Heart right ventricle (tissue), 16 donors: Measurements from ENCODE around the gene OR6C68. TPM values are rescaled to one million over a fixed set of nuclear protein-coding genes. Genes with fewer than 3 reads are reported as not detected.
"Not testable (repeated sequence)": the region's sequence is repeated elsewhere in the genome, so short reads cannot be mapped to it uniquely, and the experiment has no call there.

Source experiments
- ATAC-seq, 8 donors: fragments of 200-7000 bp; cut with Tn5 transposase; one replicate each; pipeline ENCODE4 v1.9.1; 2020; ENCODE audit warnings: mild to moderate bottlenecking in 8 of 8, moderate library complexity in 8 of 8, moderate number of reproducible peaks in 1 of 8
- DNase-seq, 2 donors: peaks; one replicate each; pipeline ENCODE4 v3.0.0-alpha.2; 2020
- H3K27ac ChIP-seq, 10 donors: fragments of 200-600 bp; sonication (generic) in 2 of 10; one replicate each; pipeline versions ENCODE4 v1.5.0 to v1.8.0; 2020 to 2022; ENCODE audit warnings: mild to moderate bottlenecking in 3 of 10
- H3K27me3 ChIP-seq, 7 donors: fragments of 200-600 bp; one replicate each; pipeline ENCODE4 v1.8.0; 2021 to 2022; ENCODE audit warnings: mild to moderate bottlenecking in 2 of 7
- H3K36me3 ChIP-seq, 9 donors: fragments of 200-600 bp; sonication (generic) in 1 of 9; one replicate each; pipeline versions ENCODE4 v1.5.0 to v1.8.0; 2020 to 2022; ENCODE audit warnings: mild to moderate bottlenecking in 2 of 9
- H3K4me1 ChIP-seq, 9 donors: fragments of 200-600 bp; sonication (generic) in 1 of 9; one replicate each; pipeline versions ENCODE4 v1.5.0 to v1.8.0; 2020 to 2022; ENCODE audit warnings: mild to moderate bottlenecking in 4 of 9
- H3K4me3 ChIP-seq, 10 donors: fragments of 200-600 bp; sonication (generic) in 2 of 10; one replicate each; pipeline versions ENCODE4 v1.5.0 to v1.8.0; 2020 to 2022; ENCODE audit warnings: mild to moderate bottlenecking in 7 of 10, moderate library complexity in 2 of 10
- H3K9me3 ChIP-seq, 11 donors: fragments of 200-600 bp in 10 of 11; sonication (generic) in 2 of 11; one replicate each; pipeline versions ENCODE4 v1.5.0 to v1.8.0; 2013 to 2022; ENCODE audit warnings: mild to moderate bottlenecking in 2 of 11, control low read depth in 1 of 11, moderate library complexity in 1 of 11
- WGBS, 2 donors: extraction: QIAGEN DNeasy Blood & Tissue Kit; methylation state at CpG; one replicate each; pipeline ENCODE4 v1.1.7; 2013; ENCODE audit warnings: inconsistent platforms in 1 of 2; 5-methylcytosine and 5-hydroxymethylcytosine counted together
- intact Hi-C, 10 donors: fragments of 100-400 bp; cut with DNase I; formaldehyde crosslinking; loops; one replicate each; pipeline versions ENCODE4 v1.11.1 to v1.14.2; 2022
- polyA plus RNA-seq, 2 donors: library from polyadenylated mRNA; stranded (reverse); fragments of 200-250 nt; gene quantifications; one replicate each; pipeline ENCODE4 v1.2.3, GENCODE V29; 2013
- total RNA-seq, 10 donors: library from RNA; stranded (reverse); fragmentation: NEBNext Ultra II Directional in 3 of 10; extraction: Animal tissue kit (Norgen Biotek cat#: 25700) in 3 of 10; gene quantifications; one replicate each; pipeline versions ENCODE4 v1.2.1 to v1.2.4, GENCODE V29; 2021 to 2023
- TF ChIP-seq, protein P1 (sequence below), 9 donors: fragments of 200-600 bp; sonication (generic) in 2 of 9; IDR thresholded peaks; one replicate each; pipeline versions ENCODE4 v1.5.0 to v1.8.0; 2021 to 2022; ENCODE audit warnings: antibody characterized with exemption in 9 of 9, mild to moderate bottlenecking in 5 of 9, moderate library complexity in 1 of 9
- donor health status: Arrhythmogenic right ventricular cardiomyopathy.
- donor health status: ischemic (EF 13 %, LVEDD 7.1; RV severe dilation, severe dysfunction).
- donor health status: healthy with polysubstance abuse.
- donor health status: DM: no; HTN: yes; CAD: no.
- donor health status: DM: no; HTN: no; CAD: no.
- donor health status: ischemic (EF 25% LVEDD 6.9; RV normal size, moderate dysfunction).
- donor health status: ischemic (EF 25% LVEDD 5.7; RV mildly dilated, moderate dysfunction).
- donor health status: healthy.
- donor health status: DM: yes; HTN: yes; CAD: no.
- donor health status: Ischemic cardiomyopathy.
- donor health status: ischemic (EF 35%, LVEDD 5.7; RV mildly dilated, moderate dysfunction).
- donor health status: nonischemic (EF 11% LVEDD 7.7; RV severe dilation, severe dysfunction).
- donor health status: DM: yes; HTN: yes; CAD: no.
- donor health status: PGD.
- donor health status: ischemic (EF 29% LVEDD 5.4; RV normal size, mild dysfunction).
- donor health status: nonischemic (EF 23%, LVEDD 6.1; RV moderate dilation, normal function).

OR6C68 gene
- total and polyA plus RNA-seq, 12 donors, result not detected

- no peak overlapping the region for H3K4me3 ChIP-seq
- TF ChIP-seq, protein P1, sequence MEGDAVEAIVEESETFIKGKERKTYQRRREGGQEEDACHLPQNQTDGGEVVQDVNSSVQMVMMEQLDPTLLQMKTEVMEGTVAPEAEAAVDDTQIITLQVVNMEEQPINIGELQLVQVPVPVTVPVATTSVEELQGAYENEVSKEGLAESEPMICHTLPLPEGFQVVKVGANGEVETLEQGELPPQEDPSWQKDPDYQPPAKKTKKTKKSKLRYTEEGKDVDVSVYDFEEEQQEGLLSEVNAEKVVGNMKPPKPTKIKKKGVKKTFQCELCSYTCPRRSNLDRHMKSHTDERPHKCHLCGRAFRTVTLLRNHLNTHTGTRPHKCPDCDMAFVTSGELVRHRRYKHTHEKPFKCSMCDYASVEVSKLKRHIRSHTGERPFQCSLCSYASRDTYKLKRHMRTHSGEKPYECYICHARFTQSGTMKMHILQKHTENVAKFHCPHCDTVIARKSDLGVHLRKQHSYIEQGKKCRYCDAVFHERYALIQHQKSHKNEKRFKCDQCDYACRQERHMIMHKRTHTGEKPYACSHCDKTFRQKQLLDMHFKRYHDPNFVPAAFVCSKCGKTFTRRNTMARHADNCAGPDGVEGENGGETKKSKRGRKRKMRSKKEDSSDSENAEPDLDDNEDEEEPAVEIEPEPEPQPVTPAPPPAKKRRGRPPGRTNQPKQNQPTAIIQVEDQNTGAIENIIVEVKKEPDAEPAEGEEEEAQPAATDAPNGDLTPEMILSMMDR (IDR thresholded peaks at IDR 0.05), result no peak
- H3K4me1 ChIP-seq, result no peaks in the 10 kb centered on the region
- peaks cover 0 to 11% (median 0%) of the 10 kb centered on the region in 7 donors for H3K27me3 ChIP-seq
- no peak overlapping the region for H3K27ac ChIP-seq
- DNase-seq (no peak), ATAC-seq (no peak)
- H3K9me3 ChIP-seq, result no peaks in the 10 kb centered on the region
- intact Hi-C loops, result no loop called here
- H3K36me3 ChIP-seq, result no peaks in the 10 kb centered on the region
These were observed 43.4 kb upstream of the OR6C68 start for GRCh38 chr12:55448825-55449224.

GRCh38 chr12:55464926-55465325 lies 27.3 kb upstream of the OR6C68 start:
- DNase-seq, ATAC-seq, H3K27ac ChIP-seq, H3K36me3 ChIP-seq, H3K4me3 ChIP-seq, intact Hi-C loops, H3K27me3 ChIP-seq, H3K4me1 ChIP-seq: not testable (repeated sequence)
- peaks cover 0 to 21% (median 0%) of the 10 kb centered on the region in 11 donors for H3K9me3 ChIP-seq
- 93 to 97% methylated on average over 1 of the region's 1 CpG for WGBS, 2 donors

GRCh38 chr12:55467836-55468235 lies 24.3 kb upstream of the OR6C68 start:
- Histone ChIP-seq H3K4me1 (no peaks in the 10 kb centered on the region), H3K27me3 (no peaks in the 10 kb centered on the region), H3K36me3 (no peaks in the 10 kb centered on the region), H3K9me3 (peaks cover 0 to 21% (median 0%) of the 10 kb centered on the region in 11 donors), H3K27ac (no peak overlapping the region), H3K4me3 (no peak overlapping the region)
- intact Hi-C loops, result no loop called here
- DNase-seq (no peak), ATAC-seq (no peak)
- TF ChIP-seq, protein P1 (IDR thresholded peaks at IDR 0.05), result no peak
- WGBS, 2 donors, result 36 to 49% methylated on average over 2 of the region's 2 CpGs

DNA sequence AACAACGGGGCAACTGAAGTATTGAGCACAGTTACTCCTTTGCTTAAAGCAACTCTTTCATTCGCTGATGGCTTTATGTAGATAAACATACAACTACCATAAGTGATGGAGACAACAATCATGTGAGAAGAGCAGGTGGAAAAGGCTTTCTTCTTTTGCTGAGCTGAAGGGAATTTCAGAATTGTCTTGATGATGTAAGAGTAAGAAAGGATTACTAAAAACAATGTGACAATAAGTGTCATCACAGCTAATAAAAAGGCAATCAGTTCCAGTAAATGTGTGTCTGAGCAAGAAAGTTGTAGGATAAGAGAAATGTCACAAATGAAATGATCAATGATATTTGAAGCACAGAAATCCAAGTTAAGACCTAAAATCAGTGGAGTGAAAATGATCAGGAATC lies 22.9 kb upstream of the OR6C68 start:
- H3K36me3 ChIP-seq, result no peaks in the 10 kb centered on the region
- TF ChIP-seq, protein P1 (IDR thresholded peaks at IDR 0.05), result no peak
- no peak overlapping the region for H3K4me3 ChIP-seq
- H3K27ac ChIP-seq, result no peak overlapping the region
- peaks cover 0 to 11% (median 0%) of the 10 kb centered on the region in 11 donors for H3K9me3 ChIP-seq
- H3K27me3 ChIP-seq, result no peaks in the 10 kb centered on the region
- DNase-seq (no peak), ATAC-seq (no peak)
- 57 to 67% methylated on average over 2 of the region's 2 CpGs for WGBS, 2 donors
- no peaks in the 10 kb centered on the region for H3K4me1 ChIP-seq
- intact Hi-C loops, result no loop called here

DNA sequence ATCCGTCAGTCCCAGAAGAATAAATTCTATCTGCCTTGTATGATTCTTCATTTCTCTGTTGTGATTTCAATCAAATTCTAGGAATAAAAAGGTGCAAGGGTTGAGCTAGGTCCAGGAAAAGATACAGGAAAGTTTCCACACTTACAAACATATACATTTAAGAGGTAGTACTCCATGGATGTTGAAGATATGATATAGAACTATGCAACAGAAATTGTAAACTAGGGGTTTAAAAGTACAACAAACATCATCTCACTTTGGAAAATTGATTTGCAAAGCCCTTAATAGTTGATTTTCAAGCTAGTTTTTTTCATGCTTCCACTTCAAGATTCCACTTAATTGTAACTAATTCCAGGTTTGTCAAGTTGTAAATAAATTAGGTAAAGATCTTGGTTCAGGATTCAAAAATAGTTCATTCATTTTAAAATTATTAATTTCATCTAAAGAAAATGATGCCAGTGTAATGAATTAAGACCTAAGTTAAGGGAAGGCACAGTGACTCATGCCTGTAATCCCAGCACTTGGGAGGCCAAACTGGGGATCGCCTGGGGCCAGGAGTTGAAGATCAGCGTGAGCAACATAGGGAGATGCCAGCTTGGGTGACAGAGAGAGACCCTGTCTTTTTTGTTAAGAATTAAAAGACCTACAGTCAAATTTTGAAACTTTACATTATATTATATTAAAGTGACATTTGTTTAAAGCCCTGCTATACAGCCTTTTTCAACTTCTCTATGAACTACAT lies 21.9 kb upstream of the OR6C68 start, which contains the start of gene OR6C70:
Gene OR6C70, minus strand, starts transcription at position 51 of the 742 bp plus-strand sequence. Its CDS starts 0 bp downstream, at position 51.
- DNase-seq (no peak), ATAC-seq (no peak)
- H3K4me1 ChIP-seq, result no peaks in the 10 kb centered on the region
- no peaks in the 10 kb centered on the region for H3K27me3 ChIP-seq
- intact Hi-C loops, result no loop called here
- TF ChIP-seq, protein P1 (IDR thresholded peaks at IDR 0.05), result no peak
- no peak within 1 kb of the TSS for H3K27ac ChIP-seq
- H3K4me3 ChIP-seq, result no peak within 1 kb of the TSS
- H3K9me3 ChIP-seq, result peaks cover 0 to 2% (median 0%) of the 10 kb centered on the region in 11 donors
- H3K36me3 ChIP-seq, result no peaks in the 10 kb centered on the region
- WGBS, 2 donors, result 77 to 84% methylated on average over 3 of the region's 3 CpGs
